ENCODE measurements around the gene SLC25A20.

SLC25A20 gene

DNA sequence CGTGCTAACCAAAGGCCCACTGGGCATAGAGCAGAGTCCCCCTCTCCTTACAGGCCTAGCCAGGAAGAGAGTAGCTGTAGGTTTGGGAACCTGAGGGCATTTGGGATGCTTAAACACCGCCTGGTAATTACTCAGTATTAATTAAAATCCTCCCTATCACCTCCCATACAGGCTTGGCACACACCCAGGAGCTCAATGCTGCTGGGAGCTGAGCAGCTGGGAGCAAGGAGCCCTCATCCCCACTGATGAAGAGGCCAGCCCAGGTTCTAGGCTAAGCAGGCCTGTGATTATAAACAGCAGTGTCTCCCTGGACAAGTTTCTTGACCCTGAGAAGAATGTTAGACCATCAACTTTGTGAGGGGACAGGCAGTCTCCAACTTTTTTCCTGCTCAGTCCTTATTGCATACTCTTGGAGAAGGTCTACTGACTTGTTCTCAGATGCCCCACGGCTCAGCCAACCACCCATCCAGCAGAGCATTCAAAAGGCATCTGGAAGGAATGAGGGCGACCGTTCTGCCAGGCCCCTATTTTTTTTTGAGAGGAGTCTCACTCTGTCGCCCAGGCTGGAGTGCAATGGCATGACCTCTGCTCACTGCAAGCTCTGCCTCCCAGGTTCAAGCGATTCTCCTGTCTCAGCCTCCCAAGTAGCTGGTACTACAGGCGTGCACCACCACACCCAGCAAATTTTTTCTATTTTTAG is 49.7 kb downstream of the SLC25A20 start:
- H3K4me3 ChIP-seq (ENCODE audit: low read depth in 1 of 2, low read length in 1 of 2) = no peak overlapping the region
- no peaks in the 10 kb centered on the region for H3K36me3 ChIP-seq
- peak overlapping the region; percentile 89 for H3K27ac ChIP-seq
- no peaks in the 10 kb centered on the region for H3K27me3 ChIP-seq
- peaks cover 33 to 34% of the 10 kb centered on the region in 2 experiments for H3K4me1 ChIP-seq (ENCODE audit: control insufficient read depth in 1 of 2, insufficient read depth in 1 of 2, low read depth in 1 of 2, low read length in 1 of 2)
- H3K9me3 ChIP-seq = no peaks in the 10 kb centered on the region
- TF ChIP-seq CTCF (IDR thresholded peaks at IDR 0.05) = no peak

DNA sequence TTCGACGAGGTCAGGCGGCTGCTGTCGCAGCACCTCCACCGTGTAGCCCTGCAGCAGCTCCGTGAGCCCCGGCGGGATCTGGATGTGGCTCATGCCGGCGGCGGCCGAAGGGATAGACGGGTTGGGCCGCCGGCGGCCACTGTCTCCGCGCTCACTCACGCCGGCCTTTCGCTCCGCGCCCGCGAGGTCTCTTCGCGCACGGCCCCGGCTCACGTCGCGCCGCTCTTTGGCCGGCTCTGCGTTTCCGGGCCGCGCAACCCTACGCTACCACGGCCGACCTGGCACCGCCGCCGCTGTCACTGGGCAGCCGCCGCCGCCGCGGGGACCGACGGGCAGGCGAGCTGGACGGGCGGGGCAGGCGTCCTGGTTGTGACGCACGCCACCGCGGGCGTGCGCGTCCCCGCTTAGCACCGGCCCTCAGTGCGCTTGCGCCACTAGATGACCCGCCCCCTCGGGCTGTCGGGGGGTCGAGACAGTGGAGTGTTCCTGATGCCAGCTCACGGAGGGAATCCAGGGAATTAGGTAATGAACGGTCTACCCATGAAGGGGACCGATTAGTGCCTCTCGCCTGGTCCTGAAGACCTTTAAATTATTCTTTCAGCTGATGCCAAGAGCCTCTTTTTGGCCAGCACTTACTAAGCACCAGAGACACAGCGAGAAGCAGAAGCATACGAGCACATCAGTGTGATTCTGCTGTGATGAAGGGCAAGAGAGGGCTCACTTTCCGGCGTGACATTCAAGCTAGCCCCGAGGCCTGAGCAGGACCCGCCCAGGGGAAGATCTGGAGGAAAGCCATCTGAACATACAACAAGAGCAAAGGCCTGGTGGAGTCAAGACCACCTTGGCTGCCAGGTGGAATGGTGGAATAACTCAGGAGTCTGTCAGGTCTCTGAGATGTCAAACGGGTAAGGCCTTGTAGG is 50.9 kb downstream of the SLC25A20 start, which contains the start of gene PRKAR2A:
Gene PRKAR2A (minus strand): TSS at position 371 of the 920 bp plus-strand sequence. CDS start 278 bp downstream, at position 93.
- H3K9me3 ChIP-seq = no peaks in the 10 kb centered on the region
- H3K27me3 ChIP-seq = no peaks in the 10 kb centered on the region
- peak; percentile 31 for TF ChIP-seq CTCF (IDR thresholded peaks at IDR 0.05)
- H3K4me1 ChIP-seq (ENCODE audit: control insufficient read depth in 1 of 2, insufficient read depth in 1 of 2, low read depth in 1 of 2, low read length in 1 of 2) = peaks cover 26 to 28% of the 10 kb centered on the region in 2 experiments
- no peaks in the 10 kb centered on the region for H3K36me3 ChIP-seq
- peak within 1 kb of the TSS; percentile 88 to 93 for H3K4me3 ChIP-seq (ENCODE audit: low read depth in 1 of 2, low read length in 1 of 2)
- H3K27ac ChIP-seq = peak within 1 kb of the TSS; percentile 89

GRCh38 chr3:48847053-48847503 is 51.6 kb downstream of the SLC25A20 start:
- peak overlapping the region; percentile 89 for H3K27ac ChIP-seq
- peaks cover 26 to 28% of the 10 kb centered on the region in 2 experiments for H3K4me1 ChIP-seq (ENCODE audit: control insufficient read depth in 1 of 2, insufficient read depth in 1 of 2, low read depth in 1 of 2, low read length in 1 of 2)
- no peak for TF ChIP-seq CTCF (IDR thresholded peaks at IDR 0.05)
- no peaks in the 10 kb centered on the region for H3K27me3 ChIP-seq
- H3K4me3 ChIP-seq (ENCODE audit: low read depth in 1 of 2, low read length in 1 of 2) = peak overlapping the region; percentile 88 to 93
- no peaks in the 10 kb centered on the region for H3K9me3 ChIP-seq
- no peaks in the 10 kb centered on the region for H3K36me3 ChIP-seq

GRCh38 chr3:48845170-48845569 is 53.5 kb downstream of the SLC25A20 start:
- no peaks in the 10 kb centered on the region for H3K36me3 ChIP-seq
- peaks cover 26 to 28% of the 10 kb centered on the region in 2 experiments for H3K4me1 ChIP-seq (ENCODE audit: control insufficient read depth in 1 of 2, insufficient read depth in 1 of 2, low read depth in 1 of 2, low read length in 1 of 2)
- no peaks in the 10 kb centered on the region for H3K9me3 ChIP-seq
- peak overlapping the region; percentile 43 for H3K27ac ChIP-seq
- TF ChIP-seq CTCF (IDR thresholded peaks at IDR 0.05) = no peak
- H3K4me3 ChIP-seq (ENCODE audit: low read depth in 1 of 2, low read length in 1 of 2) = no peak overlapping the region
- H3K27me3 ChIP-seq = no peaks in the 10 kb centered on the region

- H3K4me3 ChIP-seq (ENCODE audit: low read depth in 1 of 2, low read length in 1 of 2) = no peak overlapping the region
- H3K9me3 ChIP-seq = no peaks in the 10 kb centered on the region
- no peak for TF ChIP-seq CTCF (IDR thresholded peaks at IDR 0.05)
- H3K27me3 ChIP-seq = no peaks in the 10 kb centered on the region
- peaks cover 10% of the 10 kb centered on the region for H3K36me3 ChIP-seq
- H3K4me1 ChIP-seq (ENCODE audit: control insufficient read depth in 1 of 2, insufficient read depth in 1 of 2, low read depth in 1 of 2, low read length in 1 of 2) = no peaks in the 10 kb centered on the region
- H3K27ac ChIP-seq = no peak overlapping the region
Observed at GRCh38 chr3:48837163-48837562, 61.5 kb downstream of the SLC25A20 start.
